Activated T-helper 2 cell treated with anti-CD3 and anti-CD28 coated beads, Interferon-gamma antibody, Interleukin-2, Interleukin-4, amounts not matched to agents 10 μg/mL and 5 μg/mL and 100 μg/mL, durations not matched to agents 14 hours and 24 hours and 36 hours (primary cell): ENCODE data around the gene SLAMF1. TPM values are rescaled to one million over a fixed set of nuclear protein-coding genes. Genes with fewer than 3 reads are reported as not detected.
"Not testable (repeated sequence)": the region's sequence is repeated elsewhere in the genome, so short reads cannot be mapped to it uniquely, and the experiment has no call there.

ENCODE experiments used
- DNase-seq: peaks from one replicate; pipeline ENCODE4 v3.0.0; 2021; ENCODE audit warnings: low spot score
- H3K27ac Mint-ChIP-seq: one replicate; pipeline ENCODE4 v1.8.0; 2021; ENCODE audit warnings: mixed read lengths
- H3K27me3 Mint-ChIP-seq: one replicate; pipeline ENCODE4 v1.8.0; 2021; ENCODE audit warnings: low read depth, mixed read lengths
- H3K36me3 Mint-ChIP-seq: one replicate; pipeline ENCODE4 v1.8.0; 2021; ENCODE audit warnings: low read depth, mixed read lengths
- H3K4me1 Mint-ChIP-seq: one replicate; pipeline ENCODE4 v1.8.0; 2021; ENCODE audit warnings: low read depth, mixed read lengths
- H3K4me3 Mint-ChIP-seq: one replicate; pipeline ENCODE4 v1.8.0; 2021; ENCODE audit warnings: low read depth, mild to moderate bottlenecking, moderate library complexity, mixed read lengths
- H3K9me3 Mint-ChIP-seq: one replicate; pipeline ENCODE4 v1.8.0; 2021; ENCODE audit warnings: mixed read lengths
- intact Hi-C: fragments of 100-400 bp; cut with micrococcal nuclease; formaldehyde crosslinking; loops from one replicate; pipeline ENCODE4 v1.15.1; 2023
- total RNA-seq: library from RNA; stranded (reverse); gene quantifications from 2 replicates; pipeline ENCODE4 v1.2.3, GENCODE V29; 2022

The SLAMF1 gene
- total RNA-seq = 74.6 and 78.8 TPM in 2 replicates

GRCh38 chr1:160646711-160647328, at the start of gene SLAMF1:
Gene SLAMF1, minus strand, starts transcription at chr1:160647044. Its CDS starts 99 bp downstream, at chr1:160646945.
- intact Hi-C loops = loop anchor here (2.0 kb wide), 1 partner anchor 16 kb away; no protein-coding TSS in a partner anchor
- H3K36me3 Mint-ChIP-seq = peaks cover 66% of the 10 kb centered on the region
- no peaks in the 10 kb centered on the region for H3K27me3 Mint-ChIP-seq
- peak within 1 kb of the TSS; percentile 97 for H3K4me3 Mint-ChIP-seq
- no peaks in the 10 kb centered on the region for H3K9me3 Mint-ChIP-seq
- peaks cover 60% of the 10 kb centered on the region for H3K4me1 Mint-ChIP-seq
- H3K27ac Mint-ChIP-seq = peak within 1 kb of the TSS; percentile 99
- no peak for DNase-seq

- DNase-seq, H3K9me3 Mint-ChIP-seq, intact Hi-C loops, H3K27me3 Mint-ChIP-seq, H3K4me3 Mint-ChIP-seq: not testable (repeated sequence)
- Mint-ChIP-seq H3K27ac (peak overlapping the region; percentile 4), H3K4me1 (peaks cover 60% of the 10 kb centered on the region), H3K36me3 (peaks cover 54% of the 10 kb centered on the region)
Measured at GRCh38 chr1:160692390-160692789, 45.5 kb upstream of the SLAMF1 start.

- H3K9me3 Mint-ChIP-seq = peaks cover 14% of the 10 kb centered on the region
- intact Hi-C loops = no loop called here
- peak overlapping the region; percentile 6 for H3K4me3 Mint-ChIP-seq
- H3K27me3 Mint-ChIP-seq = no peaks in the 10 kb centered on the region
- no peak for DNase-seq
- peak overlapping the region; percentile 94 for H3K27ac Mint-ChIP-seq
- peaks cover 84% of the 10 kb centered on the region for H3K4me1 Mint-ChIP-seq
- H3K36me3 Mint-ChIP-seq = peaks cover 87% of the 10 kb centered on the region
Measured at GRCh38 chr1:160685266-160685665, 38.4 kb upstream of the SLAMF1 start.

GRCh38 chr1:160682983-160683865, 36.4 kb upstream of the SLAMF1 start:
- Mint-ChIP-seq H3K9me3 (peaks cover 14% of the 10 kb centered on the region), H3K36me3 (peaks cover 88% of the 10 kb centered on the region), H3K27me3 (no peaks in the 10 kb centered on the region), H3K4me1 (peaks cover 76% of the 10 kb centered on the region), H3K27ac (peak overlapping the region; percentile 94), H3K4me3 (peak overlapping the region; percentile 53)
- DNase-seq = peak; percentile 40
- intact Hi-C loops = loop anchor here (1.0 to 5.0 kb wide), 4 partner anchors 8 to 429 kb away; no protein-coding TSS in a partner anchor

GRCh38 chr1:160681891-160682140, 35.0 kb upstream of the SLAMF1 start:
- Mint-ChIP-seq H3K4me3 (peak overlapping the region; percentile 4), H3K9me3 (peaks cover 9% of the 10 kb centered on the region), H3K36me3 (peaks cover 88% of the 10 kb centered on the region), H3K4me1 (peaks cover 69% of the 10 kb centered on the region), H3K27ac (peak overlapping the region; percentile 94), H3K27me3 (no peaks in the 10 kb centered on the region)
- no peak for DNase-seq
- intact Hi-C loops = loop anchor here (1.0 to 5.0 kb wide), 6 partner anchors 45 to 430 kb away; no protein-coding TSS in a partner anchor

- Mint-ChIP-seq H3K4me3 (no peak overlapping the region), H3K36me3 (peaks cover 86% of the 10 kb centered on the region), H3K27ac (peak overlapping the region; percentile 94), H3K4me1 (peaks cover 66% of the 10 kb centered on the region), H3K27me3 (no peaks in the 10 kb centered on the region), H3K9me3 (peaks cover 4% of the 10 kb centered on the region)
- intact Hi-C loops = loop anchor here (1.0 to 5.0 kb wide), 6 partner anchors 46 to 431 kb away; no protein-coding TSS in a partner anchor
- peak; percentile 80 for DNase-seq
Measured at GRCh38 chr1:160681066-160681890, 34.4 kb upstream of the SLAMF1 start.

- no peak for DNase-seq
- no peak overlapping the region for H3K4me3 Mint-ChIP-seq
- peaks cover 65% of the 10 kb centered on the region for H3K4me1 Mint-ChIP-seq
- intact Hi-C loops = loop anchor here (5.0 kb wide), 2 partner anchors 197 to 432 kb away; no protein-coding TSS in a partner anchor
- H3K27ac Mint-ChIP-seq = peak overlapping the region; percentile 12
- no peaks in the 10 kb centered on the region for H3K27me3 Mint-ChIP-seq
- H3K9me3 Mint-ChIP-seq = no peaks in the 10 kb centered on the region
- peaks cover 80% of the 10 kb centered on the region for H3K36me3 Mint-ChIP-seq
Measured at GRCh38 chr1:160680399-160680798, 33.6 kb upstream of the SLAMF1 start.

GRCh38 chr1:160679893-160680292, 33.0 kb upstream of the SLAMF1 start:
- Mint-ChIP-seq H3K36me3 (peaks cover 75% of the 10 kb centered on the region), H3K9me3 (no peaks in the 10 kb centered on the region), H3K27ac (no peak overlapping the region), H3K4me1 (peaks cover 60% of the 10 kb centered on the region), H3K27me3 (no peaks in the 10 kb centered on the region), H3K4me3 (no peak overlapping the region)
- intact Hi-C loops = loop anchor here (5.0 kb wide), 2 partner anchors 197 to 432 kb away; no protein-coding TSS in a partner anchor
- no peak for DNase-seq

- intact Hi-C loops = no loop called here
- Mint-ChIP-seq H3K4me1 (peaks cover 33% of the 10 kb centered on the region), H3K27ac (peak overlapping the region; percentile 36), H3K27me3 (no peaks in the 10 kb centered on the region), H3K36me3 (peaks cover 51% of the 10 kb centered on the region), H3K4me3 (no peak overlapping the region), H3K9me3 (no peaks in the 10 kb centered on the region)
- no peak for DNase-seq
Measured at GRCh38 chr1:160676869-160677597, 30.2 kb upstream of the SLAMF1 start.

GRCh38 chr1:160675641-160676410, 29.0 kb upstream of the SLAMF1 start:
- Mint-ChIP-seq H3K27ac (peak overlapping the region; percentile 68), H3K9me3 (no peaks in the 10 kb centered on the region), H3K27me3 (no peaks in the 10 kb centered on the region), H3K36me3 (peaks cover 46% of the 10 kb centered on the region), H3K4me3 (peak overlapping the region; percentile 41), H3K4me1 (peaks cover 28% of the 10 kb centered on the region)
- DNase-seq = peak; percentile 63
- intact Hi-C loops = loop anchor here (1.0 to 2.0 kb wide), 2 partner anchors 7 to 33 kb away; no protein-coding TSS in a partner anchor

GRCh38 chr1:160674415-160674814, 27.6 kb upstream of the SLAMF1 start:
- Mint-ChIP-seq H3K27me3 (no peaks in the 10 kb centered on the region), H3K27ac (no peak overlapping the region), H3K4me1 (peaks cover 31% of the 10 kb centered on the region), H3K4me3 (no peak overlapping the region), H3K9me3 (peaks cover 11% of the 10 kb centered on the region), H3K36me3 (peaks cover 44% of the 10 kb centered on the region)
- no peak for DNase-seq
- intact Hi-C loops = loop anchor here (2.0 to 5.0 kb wide), 3 partner anchors 34 to 152 kb away; partner anchors contain the start of genes CD84 and SLAMF6
